C1 segment of cervical spinal cord (tissue), 14 donors: ENCODE results near the gene COPA.

Experiments used
- DNase-seq, 14 donors: peaks; one replicate each; lab custom pipeline; 2025; lab: John Stamatoyannopoulos, UW

Gene COPA

DNA sequence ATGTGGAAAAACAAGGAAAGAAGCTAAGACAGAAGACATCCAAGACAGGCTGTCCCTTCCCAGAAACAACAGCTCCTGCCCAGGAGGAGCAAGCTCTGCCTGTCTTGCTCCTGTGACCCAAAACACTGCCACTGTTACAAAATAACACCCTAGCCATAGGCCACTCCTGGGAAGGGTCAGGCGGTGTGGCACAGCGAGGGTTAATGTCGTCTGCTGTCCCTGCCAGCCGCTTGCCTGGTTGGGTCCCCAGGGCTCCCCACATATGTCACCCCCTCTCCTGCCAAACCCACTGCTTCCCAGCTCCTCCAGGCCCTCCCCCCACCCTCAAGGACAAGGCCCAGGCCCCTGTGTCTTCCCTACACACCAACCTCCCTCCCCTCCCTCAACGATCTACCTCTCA, 20.0 kb upstream of the COPA start:
- peak in 1 of 14 donors; percentile 60 for DNase-seq

GRCh38 chr1:160362168-160362957, 19.3 kb upstream of the COPA start:
- no peak for DNase-seq

DNA sequence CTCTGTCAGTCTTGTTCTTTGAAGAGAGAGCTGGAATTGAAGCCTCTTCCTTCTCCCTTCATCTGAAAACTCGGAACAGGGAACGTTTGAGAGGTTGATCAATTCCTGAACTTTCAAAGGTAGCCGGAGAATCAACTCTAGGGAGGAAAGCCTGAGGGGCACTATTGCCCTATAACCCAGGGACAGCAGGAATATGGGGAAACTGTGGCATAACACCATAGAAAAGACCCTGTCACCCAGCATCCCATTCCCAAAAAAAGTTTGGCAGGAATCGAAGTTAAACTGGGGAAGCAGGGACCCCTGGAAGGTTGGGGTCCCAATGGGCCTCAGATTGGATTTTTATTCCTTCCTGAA, 18.7 kb upstream of the COPA start:
- DNase-seq: no peak

- DNase-seq: no peak
Observed at GRCh38 chr1:160361199-160361598, 18.1 kb upstream of the COPA start.

DNA sequence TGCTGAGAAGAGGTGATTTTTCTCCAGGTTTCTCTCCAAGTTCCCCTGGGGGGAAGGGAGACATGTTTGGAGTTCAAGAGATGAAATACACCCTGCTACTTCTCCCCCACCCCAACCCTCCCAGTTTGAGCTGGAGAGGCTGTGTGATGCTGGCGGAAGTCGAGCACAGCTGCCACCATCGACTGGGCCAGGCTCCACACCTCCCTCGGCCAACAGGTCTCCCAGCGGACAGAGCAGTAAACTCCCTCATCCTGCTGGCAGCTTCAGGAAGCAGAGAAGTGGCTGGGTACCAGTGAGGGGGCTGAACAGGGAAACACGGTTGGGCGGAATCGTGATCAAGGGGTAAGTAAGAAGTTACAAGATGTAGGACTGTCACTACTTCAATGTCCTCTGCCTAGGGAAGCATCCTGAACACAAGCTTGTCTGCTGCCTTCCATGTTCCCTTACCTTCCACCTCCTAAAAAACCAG, 17.2 kb upstream of the COPA start:
- DNase-seq: no peak

DNA sequence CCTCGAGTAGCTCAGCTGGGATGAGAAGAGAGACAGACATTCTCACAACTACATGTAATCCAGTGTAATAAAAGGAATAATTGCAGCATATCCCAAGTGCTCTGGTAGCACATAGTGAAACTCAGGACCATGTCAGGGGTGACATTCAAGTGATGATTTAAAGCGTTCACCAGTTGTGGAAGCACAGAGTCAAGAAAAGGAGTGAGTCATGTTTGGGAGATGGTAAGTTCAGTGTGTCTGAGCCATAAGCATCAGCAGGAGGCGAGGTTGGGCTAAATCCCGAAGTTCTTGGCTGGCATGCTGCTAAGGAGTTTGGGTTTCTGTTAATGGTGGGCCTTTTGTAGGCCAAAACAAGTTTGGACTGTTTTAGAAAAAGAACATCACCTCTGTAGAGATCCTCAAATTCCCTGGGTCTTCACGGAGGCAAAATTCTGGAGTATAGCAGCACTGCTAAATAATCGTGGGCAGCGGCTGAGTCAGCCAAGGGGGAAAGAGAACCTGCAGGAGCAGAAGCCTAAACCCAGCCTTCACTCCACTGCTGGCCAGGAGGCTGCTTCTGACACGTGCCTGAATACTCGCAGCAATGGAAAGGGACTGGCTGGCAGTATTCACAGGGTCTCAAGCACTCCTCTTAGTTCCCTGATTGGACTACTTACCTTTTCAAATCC, 16.6 kb upstream of the COPA start:
- DNase-seq: no peak

- DNase-seq: no peak
Observed at GRCh38 chr1:160358073-160358472, 15.0 kb upstream of the COPA start.

GRCh38 chr1:160357286-160358002, 14.4 kb upstream of the COPA start:
- no peak for DNase-seq

- DNase-seq: peak in 1 of 14 donors; percentile 20
Observed at GRCh38 chr1:160354388-160354985, 11.4 kb upstream of the COPA start.

- DNase-seq: no peak
Observed at GRCh38 chr1:160353223-160353622, 10.2 kb upstream of the COPA start.

DNA sequence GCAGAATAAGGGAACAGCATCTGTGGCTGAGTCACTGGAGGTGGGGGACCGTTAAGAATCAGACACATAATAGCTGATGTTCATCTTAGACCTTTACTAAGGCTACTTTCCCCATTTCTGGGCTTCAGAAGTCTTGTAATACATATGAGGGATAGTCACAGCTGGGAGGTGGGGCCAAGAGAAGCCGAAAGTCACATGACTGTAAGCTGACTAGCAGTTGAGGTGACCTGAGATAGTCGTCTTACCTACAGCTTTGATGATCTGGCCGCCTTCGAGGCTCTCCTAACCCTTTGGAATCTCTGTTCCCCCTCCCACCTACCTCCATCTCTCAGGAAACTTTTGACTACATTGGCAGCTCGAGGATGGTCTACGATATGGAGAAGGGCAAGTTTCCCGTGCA, 9.5 kb upstream of the COPA start:
- no peak for DNase-seq

DNA sequence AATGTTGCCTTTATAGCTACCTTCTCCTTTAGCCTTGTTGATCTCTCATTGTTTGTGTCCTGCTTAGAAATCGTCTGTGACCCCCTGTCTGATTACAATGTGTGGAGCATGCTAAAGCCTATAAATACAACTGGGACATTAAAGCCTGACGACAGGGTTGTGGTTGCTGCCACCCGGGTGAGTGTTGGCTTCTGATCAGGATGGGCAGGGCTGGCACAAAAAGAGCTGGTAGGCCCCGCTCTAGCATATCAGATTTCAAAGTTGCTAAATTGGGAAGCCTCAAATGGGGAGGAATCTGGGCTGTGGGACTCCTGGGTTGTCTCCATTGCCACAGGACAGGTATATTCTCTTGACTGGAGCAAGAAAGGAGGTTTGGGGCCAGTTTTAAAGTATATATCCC, 8.6 kb upstream of the COPA start:
- DNase-seq: no peak

- no peak for DNase-seq
Observed at GRCh38 chr1:160346958-160347357, 3.9 kb upstream of the COPA start.

DNA sequence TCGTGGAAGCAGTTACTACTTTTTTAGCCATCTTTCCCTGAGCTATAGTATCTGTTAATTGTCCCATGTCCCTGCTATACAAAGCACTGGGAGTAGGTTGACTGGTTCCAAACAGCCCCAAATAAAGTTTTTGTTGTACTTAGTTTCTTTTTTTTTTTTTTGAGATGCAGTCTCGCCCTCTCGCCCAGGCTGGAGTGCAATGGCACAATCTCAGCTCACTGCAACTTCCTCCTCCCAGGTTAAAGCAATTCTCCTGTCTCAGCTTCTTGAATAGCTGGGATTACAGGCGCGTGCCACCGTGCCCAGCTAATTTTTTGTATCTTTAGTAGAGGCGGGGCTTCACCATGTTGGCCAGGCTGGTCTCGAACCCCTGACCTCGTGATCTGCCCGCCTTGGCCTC, 3.4 kb upstream of the COPA start:
- DNase-seq: no peak

GRCh38 chr1:160344936-160345335, 1.9 kb upstream of the COPA start:
- DNase-seq: no peak

DNA sequence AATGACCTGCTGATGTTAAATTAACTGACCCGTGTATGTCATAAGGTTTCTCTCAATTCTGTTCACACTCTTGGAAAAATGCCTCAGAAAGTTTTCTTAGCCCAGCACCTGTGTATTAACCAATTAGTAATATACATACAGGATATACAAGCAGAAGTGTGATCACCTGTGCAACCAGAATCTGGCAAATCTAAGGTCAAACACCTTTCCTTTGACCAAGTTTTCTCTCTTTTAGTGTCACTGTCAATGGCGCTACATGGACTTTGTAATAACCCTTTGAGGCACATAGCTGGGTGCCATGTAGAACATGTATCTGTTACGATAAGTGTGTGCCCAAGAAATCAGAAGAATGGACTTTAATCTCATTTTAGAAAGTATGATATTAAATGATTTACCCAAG, 1.2 kb upstream of the COPA start:
- DNase-seq: no peak

DNA sequence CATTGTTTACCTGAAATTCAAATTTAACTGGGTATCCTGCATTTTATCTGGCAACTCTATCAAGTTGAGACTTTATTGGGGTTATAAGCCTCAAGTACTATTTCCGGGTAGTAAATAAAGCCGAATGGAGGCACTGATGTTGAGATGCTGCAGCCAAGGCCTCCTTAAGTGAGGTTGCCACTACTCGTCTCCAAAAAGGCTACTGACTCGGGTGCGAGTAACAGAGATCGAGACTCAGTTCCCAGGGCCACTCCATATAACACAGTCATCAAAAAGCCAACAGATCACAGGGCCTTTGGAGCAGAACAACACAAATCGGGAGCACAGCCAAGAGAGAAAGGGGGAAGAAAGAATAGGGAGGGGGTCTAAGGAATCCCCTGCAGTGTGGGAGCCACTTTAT, 524 bp downstream of the COPA start:
- peak in 1 of 14 donors; percentile 31 for DNase-seq

DNA sequence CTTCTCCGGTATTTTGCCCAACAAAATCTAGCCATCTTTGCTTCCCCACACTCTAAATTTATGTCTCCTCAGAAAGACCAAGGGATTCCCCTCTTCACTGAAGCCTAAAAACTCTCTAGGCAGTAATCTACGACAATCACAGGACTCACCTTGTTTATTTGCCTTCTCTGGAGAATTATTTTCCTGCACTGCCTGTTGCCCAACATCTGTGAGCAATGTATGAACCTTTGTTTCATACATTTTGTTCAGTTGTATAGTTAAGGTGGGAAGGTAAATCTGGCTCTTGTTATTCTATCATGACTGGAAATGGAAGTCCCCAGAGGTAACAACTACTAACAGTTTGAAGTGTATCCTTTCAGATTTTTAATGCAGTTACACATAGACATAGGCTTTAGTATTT, 2.2 kb downstream of the COPA start:
- DNase-seq: no peak

GRCh38 chr1:160340146-160340545, 2.9 kb downstream of the COPA start:
- DNase-seq: no peak

DNA sequence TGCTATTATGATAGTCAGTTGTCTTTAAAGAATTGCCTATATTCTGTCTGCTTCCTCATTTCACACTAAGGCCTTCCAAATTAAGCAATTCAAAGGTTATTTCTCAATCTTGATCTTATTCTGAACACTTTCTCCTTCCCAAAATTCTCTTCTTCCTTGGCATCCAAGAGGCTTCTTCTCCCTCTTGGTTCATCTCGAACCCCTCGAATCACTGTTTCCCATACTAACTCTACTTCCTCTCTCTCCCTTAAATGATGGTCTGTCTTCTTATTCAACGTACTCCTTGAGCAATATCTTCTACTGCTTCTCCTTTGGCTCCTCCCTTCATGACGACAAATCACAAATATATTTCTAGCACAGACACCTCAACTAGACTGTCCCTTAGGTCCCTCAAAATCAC, 4.5 kb downstream of the COPA start:
- DNase-seq: no peak

- no peak for DNase-seq
Observed at GRCh38 chr1:160332516-160332915, 10.5 kb downstream of the COPA start.

DNA sequence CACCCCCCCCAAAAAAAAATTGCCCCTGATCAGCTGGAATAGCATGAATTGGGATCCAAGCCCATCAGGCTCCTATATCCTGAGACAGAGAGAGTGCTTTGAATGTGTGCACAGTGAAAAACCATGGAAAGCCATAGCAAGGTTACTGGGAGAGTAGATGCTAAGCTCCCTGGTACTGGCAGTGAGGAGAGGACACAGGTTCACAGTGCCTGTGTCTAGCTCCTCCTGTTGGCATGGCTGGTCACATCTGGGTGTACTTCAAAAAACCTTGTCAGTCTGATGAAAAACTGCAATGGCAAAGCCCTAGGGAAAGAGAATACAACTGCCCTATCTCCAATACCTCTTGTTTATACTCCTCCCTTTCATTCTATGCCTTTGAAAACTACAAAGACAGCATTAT, 12.9 kb downstream of the COPA start:
- no peak for DNase-seq
